GM23338 (cell line): ENCODE results near the gene TMA7B. TPM values are rescaled to one million over a fixed set of nuclear protein-coding genes. Genes with fewer than 3 reads are reported as not detected.

ENCODE experiments used
- ATAC-seq: fragments of 200-7000 bp; cut with Tn5 transposase; 3 replicates; pipeline ENCODE4 v1.9.1; 2020
- DNase-seq: peaks from one replicate; pipeline ENCODE4 v3.0.0-alpha.2; 2015; ENCODE audit warnings: low spot score
- H2AFZ ChIP-seq: fragments of 200-600 bp; sonication (generic); 2 replicates; pipeline ENCODE4 v1.8.0; 2016; ENCODE audit warnings: antibody characterized with exemption, mild to moderate bottlenecking, moderate library complexity
- H3F3A ChIP-seq: fragments of 200-600 bp; sonication (generic); replicated peaks from 2 replicates; pipeline ENCODE4 v1.8.0; 2017; ENCODE audit warnings: antibody characterized with exemption, mixed run types, low read depth
- H3K27ac ChIP-seq: fragments of 200-600 bp; sonication (generic); 2 replicates; pipeline ENCODE4 v1.6.1; 2016; ENCODE audit warnings: low read depth
- H3K27me3 ChIP-seq: fragments of 200-600 bp; sonication (generic); 2 replicates; pipeline ENCODE4 v1.8.0; 2016; ENCODE audit warnings: mild to moderate bottlenecking, mixed run types, moderate library complexity; ENCODE audit not compliant: insufficient read depth
- H3K36me3 ChIP-seq: fragments of 200-600 bp; sonication (generic); 2 replicates; pipeline ENCODE4 v1.8.0; 2016; ENCODE audit warnings: mild to moderate bottlenecking; ENCODE audit not compliant: insufficient read depth
- H3K4me1 ChIP-seq: fragments of 200-600 bp; sonication (generic); 2 replicates; pipeline ENCODE4 v1.8.0; 2016; ENCODE audit warnings: mild to moderate bottlenecking, moderate library complexity; ENCODE audit not compliant: insufficient read depth
- H3K4me2 ChIP-seq: fragments of 200-600 bp; sonication (generic); 2 replicates; pipeline ENCODE4 v1.7.1; 2017; ENCODE audit warnings: mixed run types
- H3K4me3 ChIP-seq: fragments of 200-600 bp; sonication (generic); 2 replicates; pipeline ENCODE4 v1.6.1; 2016; ENCODE audit warnings: mixed run types
- H3K79me2 ChIP-seq: fragments of 200-600 bp; sonication (generic); replicated peaks from 2 replicates; pipeline ENCODE4 v1.8.0; 2017; ENCODE audit warnings: mild to moderate bottlenecking; ENCODE audit not compliant: insufficient read depth
- H3K9me2 ChIP-seq: fragments of 200-600 bp; sonication (generic); 2 replicates; pipeline ENCODE4 v1.8.0; 2017; ENCODE audit not compliant: insufficient read depth
- H4K20me1 ChIP-seq: fragments of 200-600 bp; sonication (generic); replicated peaks from 2 replicates; pipeline ENCODE4 v1.8.0; 2017; ENCODE audit warnings: mild to moderate bottlenecking; ENCODE audit not compliant: insufficient read depth
- H3K27ac Mint-ChIP-seq: 2 replicates; pipeline ENCODE4 v1.8.0; 2020; ENCODE audit warnings: inconsistent platforms, mild to moderate bottlenecking, moderate library complexity, mixed read lengths
- H3K27me3 Mint-ChIP-seq: 3 replicates; pipeline ENCODE4 v1.8.0; 2022; ENCODE audit warnings: low read depth, mild to moderate bottlenecking, moderate library complexity, mixed read lengths, inconsistent platforms; ENCODE audit not compliant: insufficient read depth, poor library complexity
- H3K36me3 Mint-ChIP-seq: 3 replicates; pipeline ENCODE4 v1.8.0; 2021; ENCODE audit warnings: low read depth, mild to moderate bottlenecking, inconsistent platforms, moderate library complexity, mixed read lengths
- H3K4me1 Mint-ChIP-seq: 3 replicates; pipeline ENCODE4 v1.8.0; 2020; ENCODE audit warnings: mild to moderate bottlenecking, inconsistent platforms, mixed read lengths
- H3K4me3 Mint-ChIP-seq: 3 replicates; pipeline ENCODE4 v1.8.0; 2021; ENCODE audit warnings: moderate library complexity, mild to moderate bottlenecking, inconsistent platforms, mixed read lengths
- H3K9me3 Mint-ChIP-seq: 3 replicates; pipeline ENCODE4 v1.8.0; 2020; ENCODE audit warnings: moderate library complexity, mild to moderate bottlenecking, inconsistent platforms, mixed read lengths
- CREB1 ChIP-seq: fragments of 250-450 bp; sonication (Bioruptor Pico); IDR thresholded peaks from 2 replicates; pipeline ENCODE4 v1.5.0; 2020; ENCODE audit warnings: low read depth, mild to moderate bottlenecking, moderate library complexity
- CTCF ChIP-seq, 2 experiments: fragments of 200-600 bp in 1 of 2; sonication (generic) in 1 of 2; conservative IDR thresholded peaks; 2 replicates each; pipeline versions ENCODE4 v1.5.1 to v1.6.1; 2016 to 2017; ENCODE audit warnings: antibody characterized with exemption in 2 of 2, low read depth in 2 of 2, mild to moderate bottlenecking in 2 of 2, moderate library complexity in 1 of 2
- EZH2 ChIP-seq: fragments of 200-600 bp; sonication (generic); IDR thresholded peaks from one replicate; pipeline ENCODE4 v1.8.0; 2017; ENCODE audit warnings: antibody characterized with exemption, mild to moderate bottlenecking, low read depth; ENCODE audit not compliant: unreplicated experiment
- EZH2phosphoT487 ChIP-seq: fragments of 200-600 bp; sonication (generic); IDR thresholded peaks from one replicate; pipeline ENCODE4 v1.8.1; 2018; ENCODE audit warnings: antibody characterized with exemption; ENCODE audit not compliant: unreplicated experiment
- JUNB ChIP-seq: IDR thresholded peaks from one replicate; pipeline ENCODE4 v1.6.1; 2016; ENCODE audit warnings: antibody characterized with exemption; ENCODE audit not compliant: unreplicated experiment
- NANOG ChIP-seq: IDR thresholded peaks from 2 replicates; pipeline ENCODE4 v1.6.1; 2016; ENCODE audit warnings: antibody characterized with exemption, borderline replicate concordance
- POLR2AphosphoS5 ChIP-seq: IDR thresholded peaks from 2 replicates; pipeline ENCODE4 v1.6.1; 2016; ENCODE audit warnings: antibody characterized with exemption, low read depth
- STAT1 ChIP-seq: IDR thresholded peaks from one replicate; pipeline ENCODE4 v1.6.1; 2016; ENCODE audit warnings: antibody characterized with exemption; ENCODE audit not compliant: unreplicated experiment
- ZNF114 ChIP-seq: fragments of 250-450 bp; sonication (Bioruptor Pico); IDR thresholded peaks from 2 replicates; pipeline ENCODE4 v1.5.0; 2020; ENCODE audit warnings: mild to moderate bottlenecking, moderate library complexity
- ZNF331 ChIP-seq: fragments of 250-450 bp; sonication (Bioruptor Pico); IDR thresholded peaks from 2 replicates; pipeline ENCODE4 v1.5.0; 2020; ENCODE audit warnings: low read depth, mild to moderate bottlenecking, moderate library complexity
- polyA plus RNA-seq: library from polyadenylated mRNA; unstranded; fragments of >200 nt; fragmentation: Nextera tagmentation; extraction: Ambion mirVana; gene quantifications from 2 replicates; pipeline ENCODE4 v1.2.1, GENCODE V29; 2016
- total RNA-seq: library from RNA; depleted of rRNA; stranded (reverse); fragments of >200 nt; shearing (Covaris generic); gene quantifications from 2 replicates; pipeline ENCODE4 v1.2.3, GENCODE V29; 2014
- TF ChIP-seq, protein P1 (sequence below): fragments of 250-450 bp; sonication (Bioruptor Pico); IDR thresholded peaks from 2 replicates; pipeline ENCODE4 v1.5.0; 2020; ENCODE audit warnings: mild to moderate bottlenecking, moderate library complexity
- TF ChIP-seq, protein P2 (sequence below): IDR thresholded peaks from one replicate; pipeline ENCODE4 v1.6.1; 2018; ENCODE audit warnings: antibody characterized with exemption; ENCODE audit not compliant: unreplicated experiment
- TF ChIP-seq, protein P3 (sequence below): IDR thresholded peaks from 2 replicates; pipeline ENCODE4 v1.6.1; 2016; ENCODE audit warnings: antibody characterized with exemption

TMA7B gene
- total and polyA plus RNA-seq, 2 experiments from 2014 or later = not detected

- no peak overlapping the region for H3K27ac ChIP-seq
- H3K4me2 ChIP-seq = no peak overlapping the region
- H3K79me2 ChIP-seq = no peaks in the 10 kb centered on the region
- ATAC-seq (no peak), DNase-seq (no peak)
- H3F3A ChIP-seq = no peaks in the 10 kb centered on the region
- TF ChIP-seq, protein P1, sequence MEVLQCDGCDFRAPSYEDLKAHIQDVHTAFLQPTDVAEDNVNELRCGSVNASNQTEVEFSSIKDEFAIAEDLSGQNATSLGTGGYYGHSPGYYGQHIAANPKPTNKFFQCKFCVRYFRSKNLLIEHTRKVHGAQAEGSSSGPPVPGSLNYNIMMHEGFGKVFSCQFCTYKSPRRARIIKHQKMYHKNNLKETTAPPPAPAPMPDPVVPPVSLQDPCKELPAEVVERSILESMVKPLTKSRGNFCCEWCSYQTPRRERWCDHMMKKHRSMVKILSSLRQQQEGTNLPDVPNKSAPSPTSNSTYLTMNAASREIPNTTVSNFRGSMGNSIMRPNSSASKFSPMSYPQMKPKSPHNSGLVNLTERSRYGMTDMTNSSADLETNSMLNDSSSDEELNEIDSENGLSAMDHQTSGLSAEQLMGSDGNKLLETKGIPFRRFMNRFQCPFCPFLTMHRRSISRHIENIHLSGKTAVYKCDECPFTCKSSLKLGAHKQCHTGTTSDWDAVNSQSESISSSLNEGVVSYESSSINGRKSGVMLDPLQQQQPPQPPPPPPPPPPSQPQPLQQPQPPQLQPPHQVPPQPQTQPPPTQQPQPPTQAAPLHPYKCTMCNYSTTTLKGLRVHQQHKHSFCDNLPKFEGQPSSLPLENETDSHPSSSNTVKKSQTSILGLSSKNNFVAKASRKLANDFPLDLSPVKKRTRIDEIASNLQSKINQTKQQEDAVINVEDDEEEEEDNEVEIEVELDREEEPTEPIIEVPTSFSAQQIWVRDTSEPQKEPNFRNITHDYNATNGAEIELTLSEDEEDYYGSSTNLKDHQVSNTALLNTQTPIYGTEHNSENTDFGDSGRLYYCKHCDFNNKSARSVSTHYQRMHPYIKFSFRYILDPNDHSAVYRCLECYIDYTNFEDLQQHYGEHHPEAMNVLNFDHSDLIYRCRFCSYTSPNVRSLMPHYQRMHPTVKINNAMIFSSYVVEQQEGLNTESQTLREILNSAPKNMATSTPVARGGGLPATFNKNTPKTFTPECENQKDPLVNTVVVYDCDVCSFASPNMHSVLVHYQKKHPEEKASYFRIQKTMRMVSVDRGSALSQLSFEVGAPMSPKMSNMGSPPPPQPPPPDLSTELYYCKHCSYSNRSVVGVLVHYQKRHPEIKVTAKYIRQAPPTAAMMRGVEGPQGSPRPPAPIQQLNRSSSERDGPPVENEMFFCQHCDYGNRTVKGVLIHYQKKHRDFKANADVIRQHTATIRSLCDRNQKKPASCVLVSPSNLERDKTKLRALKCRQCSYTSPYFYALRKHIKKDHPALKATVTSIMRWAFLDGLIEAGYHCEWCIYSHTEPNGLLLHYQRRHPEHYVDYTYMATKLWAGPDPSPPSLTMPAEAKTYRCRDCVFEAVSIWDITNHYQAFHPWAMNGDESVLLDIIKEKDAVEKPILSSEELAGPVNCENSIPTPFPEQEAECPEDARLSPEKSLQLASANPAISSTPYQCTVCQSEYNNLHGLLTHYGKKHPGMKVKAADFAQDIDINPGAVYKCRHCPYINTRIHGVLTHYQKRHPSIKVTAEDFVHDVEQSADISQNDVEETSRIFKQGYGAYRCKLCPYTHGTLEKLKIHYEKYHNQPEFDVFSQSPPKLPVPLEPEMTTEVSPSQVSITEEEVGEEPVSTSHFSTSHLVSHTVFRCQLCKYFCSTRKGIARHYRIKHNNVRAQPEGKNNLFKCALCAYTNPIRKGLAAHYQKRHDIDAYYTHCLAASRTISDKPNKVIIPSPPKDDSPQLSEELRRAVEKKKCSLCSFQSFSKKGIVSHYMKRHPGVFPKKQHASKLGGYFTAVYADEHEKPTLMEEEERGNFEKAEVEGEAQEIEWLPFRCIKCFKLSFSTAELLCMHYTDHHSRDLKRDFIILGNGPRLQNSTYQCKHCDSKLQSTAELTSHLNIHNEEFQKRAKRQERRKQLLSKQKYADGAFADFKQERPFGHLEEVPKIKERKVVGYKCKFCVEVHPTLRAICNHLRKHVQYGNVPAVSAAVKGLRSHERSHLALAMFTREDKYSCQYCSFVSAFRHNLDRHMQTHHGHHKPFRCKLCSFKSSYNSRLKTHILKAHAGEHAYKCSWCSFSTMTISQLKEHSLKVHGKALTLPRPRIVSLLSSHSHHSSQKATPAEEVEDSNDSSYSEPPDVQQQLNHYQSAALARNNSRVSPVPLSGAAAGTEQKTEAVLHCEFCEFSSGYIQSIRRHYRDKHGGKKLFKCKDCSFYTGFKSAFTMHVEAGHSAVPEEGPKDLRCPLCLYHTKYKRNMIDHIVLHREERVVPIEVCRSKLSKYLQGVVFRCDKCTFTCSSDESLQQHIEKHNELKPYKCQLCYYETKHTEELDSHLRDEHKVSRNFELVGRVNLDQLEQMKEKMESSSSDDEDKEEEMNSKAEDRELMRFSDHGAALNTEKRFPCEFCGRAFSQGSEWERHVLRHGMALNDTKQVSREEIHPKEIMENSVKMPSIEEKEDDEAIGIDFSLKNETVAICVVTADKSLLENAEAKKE (CRISPR knock-in tag) = no peak
- TF ChIP-seq NANOG (no peak), EZH2 (no peak), CREB1 (CRISPR knock-in tag) (no peak), CTCF (conservative IDR thresholded peaks at IDR 0.05; ENCODE audit: low read depth in 2 of 2) (no peak), JUNB (no peak), EZH2phosphoT487 (no peak), ZNF114 (CRISPR knock-in tag) (no peak), POLR2AphosphoS5 (no peak), ZNF331 (CRISPR knock-in tag) (no peak), STAT1 (no peak)
- TF ChIP-seq, protein P2, sequence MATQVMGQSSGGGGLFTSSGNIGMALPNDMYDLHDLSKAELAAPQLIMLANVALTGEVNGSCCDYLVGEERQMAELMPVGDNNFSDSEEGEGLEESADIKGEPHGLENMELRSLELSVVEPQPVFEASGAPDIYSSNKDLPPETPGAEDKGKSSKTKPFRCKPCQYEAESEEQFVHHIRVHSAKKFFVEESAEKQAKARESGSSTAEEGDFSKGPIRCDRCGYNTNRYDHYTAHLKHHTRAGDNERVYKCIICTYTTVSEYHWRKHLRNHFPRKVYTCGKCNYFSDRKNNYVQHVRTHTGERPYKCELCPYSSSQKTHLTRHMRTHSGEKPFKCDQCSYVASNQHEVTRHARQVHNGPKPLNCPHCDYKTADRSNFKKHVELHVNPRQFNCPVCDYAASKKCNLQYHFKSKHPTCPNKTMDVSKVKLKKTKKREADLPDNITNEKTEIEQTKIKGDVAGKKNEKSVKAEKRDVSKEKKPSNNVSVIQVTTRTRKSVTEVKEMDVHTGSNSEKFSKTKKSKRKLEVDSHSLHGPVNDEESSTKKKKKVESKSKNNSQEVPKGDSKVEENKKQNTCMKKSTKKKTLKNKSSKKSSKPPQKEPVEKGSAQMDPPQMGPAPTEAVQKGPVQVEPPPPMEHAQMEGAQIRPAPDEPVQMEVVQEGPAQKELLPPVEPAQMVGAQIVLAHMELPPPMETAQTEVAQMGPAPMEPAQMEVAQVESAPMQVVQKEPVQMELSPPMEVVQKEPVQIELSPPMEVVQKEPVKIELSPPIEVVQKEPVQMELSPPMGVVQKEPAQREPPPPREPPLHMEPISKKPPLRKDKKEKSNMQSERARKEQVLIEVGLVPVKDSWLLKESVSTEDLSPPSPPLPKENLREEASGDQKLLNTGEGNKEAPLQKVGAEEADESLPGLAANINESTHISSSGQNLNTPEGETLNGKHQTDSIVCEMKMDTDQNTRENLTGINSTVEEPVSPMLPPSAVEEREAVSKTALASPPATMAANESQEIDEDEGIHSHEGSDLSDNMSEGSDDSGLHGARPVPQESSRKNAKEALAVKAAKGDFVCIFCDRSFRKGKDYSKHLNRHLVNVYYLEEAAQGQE = no peak
- TF ChIP-seq, protein P3, sequence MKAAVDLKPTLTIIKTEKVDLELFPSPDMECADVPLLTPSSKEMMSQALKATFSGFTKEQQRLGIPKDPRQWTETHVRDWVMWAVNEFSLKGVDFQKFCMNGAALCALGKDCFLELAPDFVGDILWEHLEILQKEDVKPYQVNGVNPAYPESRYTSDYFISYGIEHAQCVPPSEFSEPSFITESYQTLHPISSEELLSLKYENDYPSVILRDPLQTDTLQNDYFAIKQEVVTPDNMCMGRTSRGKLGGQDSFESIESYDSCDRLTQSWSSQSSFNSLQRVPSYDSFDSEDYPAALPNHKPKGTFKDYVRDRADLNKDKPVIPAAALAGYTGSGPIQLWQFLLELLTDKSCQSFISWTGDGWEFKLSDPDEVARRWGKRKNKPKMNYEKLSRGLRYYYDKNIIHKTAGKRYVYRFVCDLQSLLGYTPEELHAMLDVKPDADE = no peak
- H3K36me3 Mint-ChIP-seq = no peaks in the 10 kb centered on the region
- H3K27ac Mint-ChIP-seq = no peak overlapping the region
- H3K9me2 ChIP-seq = no peaks in the 10 kb centered on the region
- peaks cover 20% of the 10 kb centered on the region for H3K4me1 ChIP-seq
- no peaks in the 10 kb centered on the region for H3K9me3 Mint-ChIP-seq
- H3K27me3 ChIP-seq = no peaks in the 10 kb centered on the region
- no peak overlapping the region for H2AFZ ChIP-seq
- peaks cover 4% of the 10 kb centered on the region for H3K27me3 Mint-ChIP-seq
- H4K20me1 ChIP-seq = no peaks in the 10 kb centered on the region
- no peak overlapping the region for H3K4me3 ChIP-seq
- H3K4me1 Mint-ChIP-seq = peaks cover 28% of the 10 kb centered on the region
- H3K4me3 Mint-ChIP-seq = no peak overlapping the region
- no peaks in the 10 kb centered on the region for H3K36me3 ChIP-seq
Measured at GRCh38 chr22:39917197-39917643, 43.0 kb upstream of the TMA7B start.
